Body of pancreas (tissue), 4 donors: ENCODE data around the gene ZFP91.

Source experiments
- POLR2A ChIP-seq, 3 donors: fragments of 450-650 bp; IDR thresholded peaks; one replicate each; pipeline ENCODE4 v1.6.1; 2016; ENCODE audit warnings: antibody characterized with exemption in 3 of 3, mild to moderate bottlenecking in 2 of 3
- TF ChIP-seq, protein P1 (sequence below), 7 experiments: fragments of 450-650 bp in 4 of 7; fragments of 200-600 bp in 3 of 7; sonication (generic) in 3 of 7; IDR thresholded peaks; one replicate each; pipeline ENCODE4 v1.5.1; 2016 to 2019; ENCODE audit warnings: antibody characterized with exemption in 7 of 7

DNA sequence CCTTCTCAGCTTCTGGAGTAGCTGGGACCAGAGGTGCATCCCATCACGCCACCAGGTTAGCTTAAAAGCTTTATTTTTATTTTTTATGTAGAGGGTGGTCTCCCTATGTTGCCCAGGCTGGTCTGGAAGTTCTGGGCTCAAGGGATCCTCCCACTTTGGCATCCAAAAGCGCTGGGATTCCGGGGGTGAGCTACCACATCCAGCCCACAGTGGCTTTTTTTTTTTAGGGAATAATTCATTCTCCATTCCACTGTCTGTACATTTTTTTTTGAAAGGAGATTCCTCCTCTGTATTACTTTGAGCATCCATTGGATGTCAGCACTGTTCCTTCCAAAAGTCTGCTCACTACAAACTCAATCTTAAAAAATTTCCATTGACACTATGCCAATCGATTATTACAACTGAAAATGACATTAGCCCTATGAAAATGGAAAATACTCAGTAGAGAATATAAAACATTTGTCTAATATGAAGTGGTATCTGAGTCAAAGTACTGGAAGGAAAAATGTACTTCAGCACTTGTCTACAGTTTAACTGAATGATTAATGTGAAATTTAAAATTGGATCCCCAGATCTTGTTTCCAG, 1.9 kb upstream of the ZFP91 start:
- TF ChIP-seq, protein P1, sequence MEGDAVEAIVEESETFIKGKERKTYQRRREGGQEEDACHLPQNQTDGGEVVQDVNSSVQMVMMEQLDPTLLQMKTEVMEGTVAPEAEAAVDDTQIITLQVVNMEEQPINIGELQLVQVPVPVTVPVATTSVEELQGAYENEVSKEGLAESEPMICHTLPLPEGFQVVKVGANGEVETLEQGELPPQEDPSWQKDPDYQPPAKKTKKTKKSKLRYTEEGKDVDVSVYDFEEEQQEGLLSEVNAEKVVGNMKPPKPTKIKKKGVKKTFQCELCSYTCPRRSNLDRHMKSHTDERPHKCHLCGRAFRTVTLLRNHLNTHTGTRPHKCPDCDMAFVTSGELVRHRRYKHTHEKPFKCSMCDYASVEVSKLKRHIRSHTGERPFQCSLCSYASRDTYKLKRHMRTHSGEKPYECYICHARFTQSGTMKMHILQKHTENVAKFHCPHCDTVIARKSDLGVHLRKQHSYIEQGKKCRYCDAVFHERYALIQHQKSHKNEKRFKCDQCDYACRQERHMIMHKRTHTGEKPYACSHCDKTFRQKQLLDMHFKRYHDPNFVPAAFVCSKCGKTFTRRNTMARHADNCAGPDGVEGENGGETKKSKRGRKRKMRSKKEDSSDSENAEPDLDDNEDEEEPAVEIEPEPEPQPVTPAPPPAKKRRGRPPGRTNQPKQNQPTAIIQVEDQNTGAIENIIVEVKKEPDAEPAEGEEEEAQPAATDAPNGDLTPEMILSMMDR (IDR thresholded peaks at IDR 0.05) = peak in 4 of 7 experiments; percentile 34 to 46 (median 40)
- no peak for TF ChIP-seq POLR2A (IDR thresholded peaks at IDR 0.05)
